CD4-positive, alpha-beta memory T cell (primary cell): ENCODE data around the gene TESK2. TPM values are rescaled to one million over a fixed set of nuclear protein-coding genes. Genes with fewer than 3 reads are reported as not detected.
"Not testable (repeated sequence)": the region's sequence is repeated elsewhere in the genome, so short reads cannot be mapped to it uniquely, and the experiment has no call there.

ENCODE experiments used
- CTCF ChIA-PET: fragments of 350-600 bp; sonication (Branson Sonifier 250); formaldehyde crosslinking; loops from one replicate; lab custom pipeline; 2021; ENCODE audit warnings: inconsistent platforms; ENCODE audit not compliant: partially characterized antibody; lab: Charles Lee
- POLR2A ChIA-PET: fragments of 350-600 bp; sonication (Branson Sonifier 250); formaldehyde crosslinking; loops from one replicate; lab custom pipeline; 2021; ENCODE audit not compliant: partially characterized antibody; lab: Charles Lee
- DNase-seq, 5 donors: peaks; one replicate each; pipeline versions ENCODE4 v3.0.0 to v3.0.0-alpha.2; 2020 to 2022; ENCODE audit warnings: mixed read lengths in 1 of 5
- H3K27ac ChIP-seq: one replicate; pipeline ENCODE4 v1.7.0; 2013; ENCODE audit warnings: low read depth, low read length
- H3K27me3 ChIP-seq: 2 replicates; pipeline ENCODE4 v1.7.0; 2013; ENCODE audit warnings: mild to moderate bottlenecking, low read length, moderate library complexity; ENCODE audit not compliant: insufficient read depth
- H3K36me3 ChIP-seq: 2 replicates; pipeline ENCODE4 v1.7.0; 2013; ENCODE audit warnings: mild to moderate bottlenecking, low read length, moderate library complexity; ENCODE audit not compliant: insufficient read depth
- H3K4me1 ChIP-seq: 2 replicates; pipeline ENCODE4 v1.7.0; 2013; ENCODE audit warnings: mild to moderate bottlenecking, low read length, moderate library complexity; ENCODE audit not compliant: insufficient read depth
- H3K4me3 ChIP-seq, 2 donors: one replicate each; pipeline ENCODE4 v1.7.0; 2013; ENCODE audit warnings: low read length in 2 of 2, mild to moderate bottlenecking in 1 of 2
- H3K9me3 ChIP-seq, 2 donors: one replicate each; pipeline ENCODE4 v1.7.0; 2013; ENCODE audit warnings: low read length in 2 of 2, control low read depth in 1 of 2; ENCODE audit not compliant: control insufficient read depth in 1 of 2
- H3K27ac Mint-ChIP-seq, 7 donors: one replicate each; pipeline ENCODE4 v1.8.0; 2020 to 2021; ENCODE audit warnings: mixed read lengths in 7 of 7, mild to moderate bottlenecking in 6 of 7, inconsistent platforms in 3 of 7, moderate library complexity in 3 of 7
- H3K27me3 Mint-ChIP-seq, 2 donors: one replicate each; pipeline ENCODE4 v1.8.0; 2020 to 2021; ENCODE audit warnings: mixed read lengths in 2 of 2
- H3K36me3 Mint-ChIP-seq, 2 donors: one replicate each; pipeline ENCODE4 v1.8.0; 2020 to 2021; ENCODE audit warnings: mixed read lengths in 2 of 2, inconsistent platforms in 1 of 2, mild to moderate bottlenecking in 1 of 2
- H3K4me1 Mint-ChIP-seq, 4 donors: one replicate each; pipeline ENCODE4 v1.8.0; 2020 to 2021; ENCODE audit warnings: mixed read lengths in 4 of 4, mild to moderate bottlenecking in 1 of 4
- H3K4me3 Mint-ChIP-seq, 8 donors: one replicate each; pipeline ENCODE4 v1.8.0; 2020 to 2021; ENCODE audit warnings: mixed read lengths in 8 of 8, mild to moderate bottlenecking in 7 of 8, moderate library complexity in 6 of 8, inconsistent platforms in 3 of 8
- H3K9me3 Mint-ChIP-seq, 8 donors: one replicate each; pipeline ENCODE4 v1.8.0; 2020 to 2021; ENCODE audit warnings: mixed read lengths in 8 of 8, mild to moderate bottlenecking in 5 of 8, inconsistent platforms in 3 of 8, moderate library complexity in 1 of 8
- intact Hi-C: fragments of 100-400 bp; cut with micrococcal nuclease; formaldehyde crosslinking; loops from one replicate; pipeline ENCODE4 v1.15.1; 2023
- polyA plus RNA-seq, 2 donors: library from polyadenylated mRNA; unstranded; fragments of 300-500 nt; fragmentation: Illumina TruSeq; gene quantifications; one replicate each; pipeline ENCODE4 v1.2.3, GENCODE V29; 2021
- total RNA-seq, 2 experiments: library from RNA; stranded (reverse); gene quantifications; one replicate each; pipeline ENCODE4 v1.2.3, GENCODE V29; 2021

TESK2 gene
- total and polyA plus RNA-seq, 4 experiments from 2014 or later = 4.5 to 7.7 (median 6.2) TPM

GRCh38 chr1:45373573-45373972, 117.4 kb downstream of the TESK2 start:
- intact Hi-C loops = no loop called here
- no peak for DNase-seq

DNA sequence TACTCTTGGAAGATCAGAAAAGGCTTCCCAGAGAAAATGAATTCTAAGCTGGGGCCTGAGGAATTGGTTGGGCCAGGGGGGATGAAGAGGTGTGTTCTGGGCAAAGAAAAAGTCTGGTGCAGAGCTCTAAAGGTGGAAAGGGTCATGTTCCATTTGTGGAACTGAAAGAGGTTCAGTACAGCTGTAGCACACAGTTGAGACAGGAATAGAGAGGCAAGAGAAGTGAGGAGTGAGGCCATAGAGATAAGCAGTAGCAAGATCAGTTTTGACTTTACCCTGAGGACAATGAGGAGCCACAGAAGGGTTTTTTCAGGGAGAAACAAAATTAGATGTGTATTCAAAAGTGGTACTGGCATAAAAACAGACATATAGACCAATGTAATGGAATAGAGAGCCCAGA, 120.4 kb downstream of the TESK2 start:
- no peak overlapping the region for H3K4me3 ChIP-seq
- Mint-ChIP-seq H3K4me1 (peaks cover 0 to 5% (median 2%) of the 10 kb centered on the region in 4 donors), H3K27me3 (no peaks in the 10 kb centered on the region), H3K36me3 (no peaks in the 10 kb centered on the region), H3K27ac (peak overlapping the region in 1 of 7 donors; percentile 26), H3K9me3 (no peaks in the 10 kb centered on the region), H3K4me3 (no peak overlapping the region)
- no peaks in the 10 kb centered on the region for H3K4me1 ChIP-seq
- no peaks in the 10 kb centered on the region for H3K9me3 ChIP-seq
- ChIA-PET CTCF (interaction anchor here (0.6 to 0.8 kb wide), 2 partner anchors 10 to 28 kb away, joined by 3 read pairs; no protein-coding TSS in a partner anchor), POLR2A (no interaction called here)
- DNase-seq = no peak
- no peaks in the 10 kb centered on the region for H3K27me3 ChIP-seq
- no peaks in the 10 kb centered on the region for H3K36me3 ChIP-seq
- H3K27ac ChIP-seq = no peak overlapping the region
- intact Hi-C loops = no loop called here

More at GRCh38 chr1:45373573-45373972, 117.4 kb downstream of the TESK2 start:
- Histone ChIP-seq H3K9me3 (no peaks in the 10 kb centered on the region), H3K27me3 (no peaks in the 10 kb centered on the region), H3K27ac (no peak overlapping the region), H3K4me3 (no peak overlapping the region), H3K4me1 (no peaks in the 10 kb centered on the region), H3K36me3 (no peaks in the 10 kb centered on the region)
- CTCF ChIA-PET = no interaction called here
- Mint-ChIP-seq H3K4me3 (no peak overlapping the region), H3K36me3 (no peaks in the 10 kb centered on the region), H3K4me1 (peaks cover 0 to 5% (median 2%) of the 10 kb centered on the region in 4 donors), H3K9me3 (no peaks in the 10 kb centered on the region), H3K27me3 (no peaks in the 10 kb centered on the region), H3K27ac (peak overlapping the region in 1 of 7 donors; percentile 17)
- POLR2A ChIA-PET = no interaction called here

GRCh38 chr1:45365051-45365450, 125.9 kb downstream of the TESK2 start:
- H3K36me3 ChIP-seq = no peaks in the 10 kb centered on the region
- H3K4me3 ChIP-seq = no peak overlapping the region
- Mint-ChIP-seq H3K4me1 (peaks cover under 1 to 4% (median 1%) of the 10 kb centered on the region in 4 donors), H3K27me3 (no peaks in the 10 kb centered on the region), H3K9me3 (no peaks in the 10 kb centered on the region), H3K4me3 (no peak overlapping the region), H3K36me3 (no peaks in the 10 kb centered on the region), H3K27ac (no peak overlapping the region)
- H3K27me3 ChIP-seq = no peaks in the 10 kb centered on the region
- POLR2A ChIA-PET = no interaction called here
- intact Hi-C loops = no loop called here
- no peaks in the 10 kb centered on the region for H3K9me3 ChIP-seq
- CTCF ChIA-PET = interaction anchor here (0.5 to 3.1 kb wide), 2 partner anchors 8 to 128 kb away, joined by 3 to 14 read pairs; no protein-coding TSS in a partner anchor
- H3K4me1 ChIP-seq = peaks cover 1% of the 10 kb centered on the region
- H3K27ac ChIP-seq = no peak overlapping the region
- DNase-seq = no peak

- Mint-ChIP-seq H3K4me3 (no peak overlapping the region), H3K27me3 (no peaks in the 10 kb centered on the region), H3K4me1 (peaks cover 4 to 7% (median 4%) of the 10 kb centered on the region in 4 donors), H3K27ac (peak overlapping the region in 1 of 7 donors; percentile 70), H3K9me3 (no peaks in the 10 kb centered on the region), H3K36me3 (no peaks in the 10 kb centered on the region)
- Histone ChIP-seq H3K27me3 (no peaks in the 10 kb centered on the region), H3K4me3 (no peak overlapping the region), H3K36me3 (no peaks in the 10 kb centered on the region), H3K9me3 (no peaks in the 10 kb centered on the region), H3K4me1 (peaks cover 4% of the 10 kb centered on the region), H3K27ac (no peak overlapping the region)
- intact Hi-C loops = no loop called here
- ChIA-PET POLR2A (no interaction called here), CTCF (interaction anchor here (3.1 kb wide), 1 partner anchor 129 kb away, joined by 14 read pairs; no protein-coding TSS in a partner anchor)
- DNase-seq = no peak
These were observed 126.7 kb downstream of the TESK2 start for GRCh38 chr1:45364294-45364693.

DNA sequence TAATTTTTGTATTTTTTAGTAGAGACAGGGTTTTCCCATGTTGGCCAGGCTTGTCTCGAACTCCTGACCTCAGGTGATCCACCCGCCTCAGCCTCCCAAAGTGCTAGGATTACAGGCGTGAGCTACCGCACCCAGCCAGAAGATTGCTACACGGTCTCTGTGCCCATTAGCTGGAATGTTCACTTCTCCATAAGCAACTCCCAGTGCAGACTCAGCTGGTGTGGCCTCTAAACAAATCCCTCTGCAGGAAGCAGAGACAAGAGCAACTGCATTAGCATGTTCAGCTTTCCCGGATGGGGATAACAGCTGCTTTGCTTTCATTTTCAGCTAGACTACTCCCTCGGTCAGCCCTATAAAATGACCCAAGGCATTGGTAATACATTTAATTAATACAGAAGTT, 130.0 kb downstream of the TESK2 start:
- not testable (repeated sequence) for H3K36me3 ChIP-seq, H3K27me3 Mint-ChIP-seq, H3K9me3 Mint-ChIP-seq, H3K36me3 Mint-ChIP-seq, H3K4me1 Mint-ChIP-seq, H3K4me3 Mint-ChIP-seq, DNase-seq, H3K4me3 ChIP-seq, H3K27ac Mint-ChIP-seq, H3K9me3 ChIP-seq, H3K27me3 ChIP-seq, H3K4me1 ChIP-seq, H3K27ac ChIP-seq
- intact Hi-C loops = loop anchor here (1.0 kb wide), 2 partner anchors 132 to 209 kb away; no protein-coding TSS in a partner anchor
- ChIA-PET CTCF (interaction anchor here (1.0 to 9.0 kb wide), 7 partner anchors 57 to 209 kb away, joined by 3 to 159 read pairs (median 3); partner anchors contain the start of genes AKR1A1, CCDC163, MMACHC and TESK2), POLR2A (interaction anchor here (1.9 kb wide), 1 partner anchor 21 kb away, joined by 7 read pairs; the partner anchor contains the start of genes MUTYH and TOE1)

DNA sequence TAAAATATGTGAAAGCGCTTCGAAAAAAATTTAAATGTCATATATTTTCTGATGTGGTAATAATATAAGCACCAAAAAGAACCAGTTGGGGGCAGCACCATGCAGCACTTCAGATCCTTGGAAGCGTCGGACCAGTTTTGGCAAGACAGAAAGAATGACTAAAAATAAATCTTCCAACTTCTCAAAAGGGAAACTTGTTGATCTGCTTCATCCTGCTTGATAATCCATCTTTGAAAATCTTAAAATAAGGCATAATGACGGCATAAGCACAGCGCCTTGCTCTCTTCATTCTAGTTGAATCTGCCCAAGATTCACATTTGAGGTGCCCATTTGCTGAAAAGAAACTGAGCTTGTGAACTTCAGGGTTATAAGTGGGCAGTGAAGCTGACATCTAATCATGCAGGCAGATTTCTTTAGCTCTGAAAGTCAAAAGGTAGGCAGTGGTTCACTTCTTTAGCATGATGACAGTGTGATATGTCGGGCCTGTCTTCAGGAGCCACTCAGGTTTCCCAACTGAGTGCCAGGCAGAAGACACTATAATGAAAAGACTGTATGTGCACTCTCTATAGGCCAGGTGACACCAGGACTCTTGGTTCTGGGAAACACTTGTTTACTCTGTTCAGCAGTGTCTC, 131.0 kb downstream of the TESK2 start:
- no peaks in the 10 kb centered on the region for H3K36me3 ChIP-seq
- Mint-ChIP-seq H3K27ac (peak overlapping the region in 4 of 7 donors; percentile 5 to 66 (median 46)), H3K9me3 (no peaks in the 10 kb centered on the region), H3K4me3 (no peak overlapping the region), H3K27me3 (no peaks in the 10 kb centered on the region), H3K4me1 (peaks cover 4 to 7% (median 4%) of the 10 kb centered on the region in 4 donors), H3K36me3 (no peaks in the 10 kb centered on the region)
- no peak overlapping the region for H3K27ac ChIP-seq
- H3K27me3 ChIP-seq = no peaks in the 10 kb centered on the region
- POLR2A ChIA-PET = interaction anchor here (0.7 to 1.9 kb wide), 4 partner anchors 20 to 209 kb away, joined by 3 to 7 read pairs (median 4); partner anchors contain the start of genes MUTYH, TESK2 and TOE1
- CTCF ChIA-PET = interaction anchor here (0.6 to 9.0 kb wide), 12 partner anchors 10 to 349 kb away, joined by 3 to 159 read pairs (median 3); partner anchors contain the start of genes AKR1A1, CCDC163, HECTD3 and MMACHC
- H3K9me3 ChIP-seq = no peaks in the 10 kb centered on the region
- peaks cover 4% of the 10 kb centered on the region for H3K4me1 ChIP-seq
- intact Hi-C loops = loop anchor here (1.0 kb wide), 2 partner anchors 133 to 210 kb away; no protein-coding TSS in a partner anchor
- no peak overlapping the region for H3K4me3 ChIP-seq
- DNase-seq = peak in 4 of 5 donors; percentile 34 to 50 (median 48)

DNA sequence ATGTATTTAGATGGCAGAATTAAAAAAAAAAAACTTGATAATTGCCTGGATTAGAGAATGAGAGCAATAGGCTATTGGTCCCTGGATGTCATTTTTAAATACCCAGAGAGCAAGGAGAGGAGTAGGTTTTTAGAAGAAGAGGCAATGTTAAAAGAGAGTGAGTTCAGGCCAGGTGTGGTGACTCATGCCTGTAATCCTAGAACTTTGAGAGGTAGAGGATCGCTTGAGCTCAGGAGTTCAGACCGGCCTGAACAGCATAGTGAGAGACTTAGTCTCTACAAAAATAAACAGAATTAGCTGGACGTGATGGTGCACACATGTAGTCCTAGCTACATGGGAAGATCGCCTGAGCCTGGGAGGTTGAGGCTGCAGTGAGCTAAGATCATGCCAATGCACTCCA, 134.8 kb downstream of the TESK2 start:
- POLR2A ChIA-PET = interaction anchor here (1.8 kb wide), 1 partner anchor 16 kb away, joined by 9 read pairs; the partner anchor contains the start of genes MUTYH and TOE1
- no peak overlapping the region for H3K27ac ChIP-seq
- no peaks in the 10 kb centered on the region for H3K27me3 Mint-ChIP-seq
- no peak overlapping the region for H3K4me3 Mint-ChIP-seq
- H3K4me3 ChIP-seq = no peak overlapping the region
- no peaks in the 10 kb centered on the region for H3K9me3 ChIP-seq
- H3K4me1 ChIP-seq = peaks cover 4% of the 10 kb centered on the region
- no peaks in the 10 kb centered on the region for H3K27me3 ChIP-seq
- no peaks in the 10 kb centered on the region for H3K9me3 Mint-ChIP-seq
- H3K36me3 Mint-ChIP-seq = peaks cover 0 to 2% of the 10 kb centered on the region in 2 donors
- H3K4me1 Mint-ChIP-seq = peaks cover 4 to 7% (median 4%) of the 10 kb centered on the region in 4 donors
- DNase-seq = no peak
- H3K36me3 ChIP-seq = no peaks in the 10 kb centered on the region
- CTCF ChIA-PET = interaction anchor here (0.7 to 9.0 kb wide), 5 partner anchors 8 to 215 kb away, joined by 3 to 159 read pairs (median 5); partner anchors contain the start of genes MUTYH, TESK2 and TOE1
- intact Hi-C loops = no loop called here
- H3K27ac Mint-ChIP-seq = no peak overlapping the region
